GM12874 (cell line): ENCODE results near the gene CHCHD6.

ENCODE experiments used
- CTCF ChIP-seq: IDR thresholded peaks from 2 replicates; pipeline ENCODE4 v1.5.1; 2011; ENCODE audit warnings: low read depth, mild to moderate bottlenecking, control low read depth, low read length, moderate library complexity; ENCODE audit not compliant: insufficient read depth

CHCHD6 gene

GRCh38 chr3:126747768-126748167, 43.7 kb downstream of the CHCHD6 start:
- TF ChIP-seq CTCF: no peak

DNA sequence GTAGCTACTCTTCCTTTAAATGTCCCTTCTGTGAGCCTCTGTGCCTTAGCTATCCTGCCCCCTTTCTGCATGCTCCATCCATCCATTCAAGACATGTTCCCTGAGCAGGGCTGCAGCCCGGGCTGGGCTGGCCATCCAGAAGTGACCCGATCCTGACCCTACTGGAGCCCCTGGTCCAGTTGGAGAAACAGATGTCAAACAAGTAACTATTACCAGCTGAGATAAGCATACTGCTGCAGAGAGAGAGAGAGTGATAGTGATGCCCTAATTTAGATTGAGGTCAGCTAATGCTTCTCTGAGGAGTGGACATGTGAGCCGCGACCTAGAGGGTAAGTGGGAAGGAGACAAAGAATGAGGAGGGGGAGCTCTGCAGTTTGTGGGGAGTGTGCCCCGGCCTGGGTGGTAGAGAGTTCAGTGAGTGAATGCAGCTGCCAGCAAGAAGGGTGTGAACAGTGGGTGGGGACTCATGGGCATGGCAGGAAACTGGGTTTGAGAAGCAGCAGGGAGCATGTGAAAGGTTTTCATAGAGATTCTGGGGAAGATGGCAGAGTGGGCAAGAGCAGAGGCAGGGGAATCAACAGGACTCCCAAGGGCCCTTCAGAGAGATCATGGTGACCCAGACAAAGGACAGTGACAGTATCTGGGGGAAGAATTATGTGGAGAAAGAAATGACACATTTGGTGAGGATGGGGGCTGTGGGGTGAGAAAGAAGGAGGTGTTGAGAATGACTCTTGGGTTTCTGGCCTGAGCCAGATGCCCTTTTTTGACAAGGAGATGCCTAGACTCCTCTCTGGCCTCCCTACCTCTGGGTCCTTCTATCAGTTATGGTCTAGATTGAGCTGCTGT, 44.9 kb downstream of the CHCHD6 start:
- TF ChIP-seq CTCF: no peak

DNA sequence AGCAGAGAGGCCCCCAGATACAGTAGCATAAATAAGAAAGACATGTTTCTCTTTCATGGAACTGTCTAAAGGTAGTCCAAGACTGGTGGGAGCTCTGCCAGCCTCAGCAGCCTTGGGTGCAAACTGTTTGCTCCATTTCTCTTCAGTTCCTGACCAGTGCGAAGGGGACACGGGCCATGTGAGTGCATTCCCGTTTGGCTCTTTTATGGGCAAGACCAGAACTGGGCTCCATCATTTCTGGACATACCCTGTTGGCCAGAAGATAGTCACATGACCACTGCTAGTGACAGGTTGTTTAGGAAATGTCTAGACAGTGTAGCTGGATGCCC, 45.5 kb downstream of the CHCHD6 start:
- TF ChIP-seq CTCF: no peak

DNA sequence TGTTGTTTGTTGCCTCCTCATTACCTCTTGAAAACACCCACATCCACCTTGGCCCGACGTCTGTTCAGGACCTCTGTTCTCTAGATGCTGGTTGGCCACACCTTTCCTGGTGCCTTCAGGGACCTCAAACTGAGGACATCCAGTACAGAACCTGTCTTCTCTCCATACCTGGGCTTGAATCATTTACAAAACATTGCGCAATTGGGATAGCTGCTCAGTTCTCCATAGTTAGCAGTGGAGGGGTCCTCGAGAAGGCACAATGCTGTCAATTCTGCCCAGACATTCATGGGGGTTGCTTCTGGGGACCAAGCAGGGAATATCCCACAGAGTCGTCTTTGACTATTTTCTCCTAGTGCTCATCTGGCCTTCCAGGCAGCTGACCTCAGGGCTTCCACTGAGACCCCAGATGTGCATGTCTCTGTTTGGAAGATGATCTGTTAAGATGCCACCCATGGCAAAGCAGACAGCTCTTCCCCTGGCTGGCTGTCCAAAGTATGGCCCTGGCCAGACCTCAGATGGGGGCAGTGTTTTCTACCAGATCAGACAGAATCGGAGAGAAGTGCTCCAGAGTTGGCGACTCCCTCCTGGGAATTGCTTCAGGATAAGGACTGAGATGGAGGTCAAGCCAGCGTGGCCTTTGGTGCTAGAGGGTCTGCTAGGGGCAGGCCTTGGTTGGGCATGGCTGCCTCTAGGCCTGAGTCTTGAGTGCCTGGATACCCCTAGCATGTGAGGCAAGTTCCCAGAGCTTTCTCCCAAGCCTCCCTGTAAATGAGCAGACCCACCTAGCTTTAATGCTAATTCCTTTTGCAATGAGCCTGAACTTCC, 46.1 kb downstream of the CHCHD6 start:
- no peak for TF ChIP-seq CTCF

GRCh38 chr3:126750756-126751121, 46.7 kb downstream of the CHCHD6 start:
- no peak for TF ChIP-seq CTCF

GRCh38 chr3:126751611-126752302, 47.7 kb downstream of the CHCHD6 start:
- no peak for TF ChIP-seq CTCF
